ENCODE measurements around the gene RYR3. TPM values are rescaled to one million over a fixed set of nuclear protein-coding genes. Genes with fewer than 3 reads are reported as not detected.

RYR3 gene
- total and polyA plus RNA-seq, 2 donors (not counting 1 experiment from before 2014, with no cell fraction given): 0.17 TPM; not detected in 1

DNA sequence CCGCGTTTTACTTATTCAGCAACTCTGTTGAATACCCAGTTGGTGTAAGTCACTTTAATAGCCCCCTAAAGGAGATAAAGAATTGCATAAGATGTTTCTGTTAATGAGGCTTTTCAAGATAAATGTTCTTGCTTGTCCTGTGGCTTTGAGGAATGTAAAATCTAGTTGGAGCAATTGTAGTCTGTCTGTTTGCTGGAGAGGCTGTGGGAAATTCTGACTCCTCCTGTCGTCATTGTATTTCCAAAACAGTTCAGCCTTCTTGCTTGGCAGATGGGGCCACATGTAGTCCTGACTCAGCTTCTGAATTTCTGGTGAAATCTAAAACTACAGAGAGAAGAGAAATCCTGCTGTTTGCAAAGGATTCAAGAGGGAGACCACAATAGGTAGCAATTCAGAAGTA is 114.4 kb downstream of the RYR3 start:
- Histone ChIP-seq H3K9me3 (ENCODE audit: control insufficient read depth, insufficient read depth, low read depth, low read length) (no peaks in the 10 kb centered on the region), H3K4me2 (ENCODE audit: extremely low read depth, insufficient read depth, low read length) (no peak overlapping the region), H3K4me3 (replicated peaks in 1 of 4; ENCODE audit: control extremely low read depth in 1 of 4, insufficient read depth in 1 of 4, low read depth in 3 of 4, low read length in 4 of 4) (no peak overlapping the region), H3K27ac (ENCODE audit: insufficient read depth, low read length) (no peak overlapping the region), H3K27me3 (ENCODE audit: control insufficient read depth, insufficient read depth, low read length) (no peaks in the 10 kb centered on the region), H4K20me1 (ENCODE audit: control insufficient read depth, extremely low read depth, insufficient read depth, low read length) (no peaks in the 10 kb centered on the region), H3K4me1 (ENCODE audit: control insufficient read depth, extremely low read depth, insufficient read depth, low read length) (no peaks in the 10 kb centered on the region), H3K9ac (ENCODE audit: insufficient read depth, low read length) (no peak overlapping the region), H2AFZ (ENCODE audit: low read length) (no peak overlapping the region), H3K79me2 (ENCODE audit: control insufficient read depth, insufficient read depth, low read length) (no peaks in the 10 kb centered on the region), H3K36me3 (ENCODE audit: control insufficient read depth, insufficient read depth, low read length) (no peaks in the 10 kb centered on the region)
- TF ChIP-seq, protein P1, sequence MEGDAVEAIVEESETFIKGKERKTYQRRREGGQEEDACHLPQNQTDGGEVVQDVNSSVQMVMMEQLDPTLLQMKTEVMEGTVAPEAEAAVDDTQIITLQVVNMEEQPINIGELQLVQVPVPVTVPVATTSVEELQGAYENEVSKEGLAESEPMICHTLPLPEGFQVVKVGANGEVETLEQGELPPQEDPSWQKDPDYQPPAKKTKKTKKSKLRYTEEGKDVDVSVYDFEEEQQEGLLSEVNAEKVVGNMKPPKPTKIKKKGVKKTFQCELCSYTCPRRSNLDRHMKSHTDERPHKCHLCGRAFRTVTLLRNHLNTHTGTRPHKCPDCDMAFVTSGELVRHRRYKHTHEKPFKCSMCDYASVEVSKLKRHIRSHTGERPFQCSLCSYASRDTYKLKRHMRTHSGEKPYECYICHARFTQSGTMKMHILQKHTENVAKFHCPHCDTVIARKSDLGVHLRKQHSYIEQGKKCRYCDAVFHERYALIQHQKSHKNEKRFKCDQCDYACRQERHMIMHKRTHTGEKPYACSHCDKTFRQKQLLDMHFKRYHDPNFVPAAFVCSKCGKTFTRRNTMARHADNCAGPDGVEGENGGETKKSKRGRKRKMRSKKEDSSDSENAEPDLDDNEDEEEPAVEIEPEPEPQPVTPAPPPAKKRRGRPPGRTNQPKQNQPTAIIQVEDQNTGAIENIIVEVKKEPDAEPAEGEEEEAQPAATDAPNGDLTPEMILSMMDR (conservative IDR thresholded peaks at IDR 0.05 in 1 of 2, IDR thresholded peaks at IDR 0.05 in 1 of 2; ENCODE audit: low read depth in 1 of 2, low read length in 2 of 2): no peak
- TF ChIP-seq EZH2 (IDR thresholded peaks at IDR 0.05; ENCODE audit: low read length, missing control alignments): no peak
- DNase-seq (ENCODE audit: low read depth in 2 of 2): peak; percentile 3 to 50

DNA sequence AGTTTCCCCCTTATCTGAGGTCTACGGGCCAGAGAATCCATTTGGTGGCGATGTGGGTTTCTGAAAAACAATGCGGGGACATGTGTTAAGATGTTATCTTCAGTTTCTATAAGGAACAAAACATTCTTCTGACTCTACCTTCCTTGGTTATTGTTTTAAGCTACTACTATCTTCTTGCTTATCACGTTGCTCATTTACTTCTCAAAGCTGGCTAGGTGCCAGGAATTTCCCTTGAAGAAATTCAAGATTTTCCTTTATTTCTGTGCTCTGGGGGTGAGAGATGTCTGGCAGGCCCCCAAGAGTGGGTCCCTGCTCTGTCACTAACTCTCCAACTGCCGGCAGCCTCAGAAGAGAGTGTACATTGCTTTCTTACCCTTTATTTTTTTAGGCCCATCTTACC is 119.8 kb downstream of the RYR3 start:
- Histone ChIP-seq H3K9ac (ENCODE audit: insufficient read depth, low read length) (no peak overlapping the region), H3K36me3 (ENCODE audit: control insufficient read depth, insufficient read depth, low read length) (no peaks in the 10 kb centered on the region), H4K20me1 (ENCODE audit: control insufficient read depth, extremely low read depth, insufficient read depth, low read length) (no peaks in the 10 kb centered on the region), H3K27ac (ENCODE audit: insufficient read depth, low read length) (no peak overlapping the region), H2AFZ (ENCODE audit: low read length) (no peak overlapping the region), H3K9me3 (ENCODE audit: control insufficient read depth, insufficient read depth, low read depth, low read length) (no peaks in the 10 kb centered on the region), H3K79me2 (ENCODE audit: control insufficient read depth, insufficient read depth, low read length) (no peaks in the 10 kb centered on the region), H3K4me1 (ENCODE audit: control insufficient read depth, extremely low read depth, insufficient read depth, low read length) (no peaks in the 10 kb centered on the region), H3K4me2 (ENCODE audit: extremely low read depth, insufficient read depth, low read length) (no peak overlapping the region), H3K27me3 (ENCODE audit: control insufficient read depth, insufficient read depth, low read length) (no peaks in the 10 kb centered on the region), H3K4me3 (replicated peaks in 1 of 4; ENCODE audit: control extremely low read depth in 1 of 4, insufficient read depth in 1 of 4, low read depth in 3 of 4, low read length in 4 of 4) (no peak overlapping the region)
- DNase-seq (ENCODE audit: low read depth in 2 of 2): no peak
- no peak for TF ChIP-seq EZH2 (IDR thresholded peaks at IDR 0.05; ENCODE audit: low read length, missing control alignments)
- TF ChIP-seq, protein P1 (conservative IDR thresholded peaks at IDR 0.05 in 1 of 2, IDR thresholded peaks at IDR 0.05 in 1 of 2; ENCODE audit: low read depth in 1 of 2, low read length in 2 of 2): no peak

- H3K36me3 ChIP-seq (ENCODE audit: control insufficient read depth, insufficient read depth, low read length): no peaks in the 10 kb centered on the region
- H3K4me2 ChIP-seq (ENCODE audit: extremely low read depth, insufficient read depth, low read length): no peak overlapping the region
- TF ChIP-seq, protein P1 (conservative IDR thresholded peaks at IDR 0.05 in 1 of 2, IDR thresholded peaks at IDR 0.05 in 1 of 2; ENCODE audit: low read depth in 1 of 2, low read length in 2 of 2): no peak
- TF ChIP-seq EZH2 (IDR thresholded peaks at IDR 0.05; ENCODE audit: low read length, missing control alignments): no peak
- no peak overlapping the region for H3K4me3 ChIP-seq (replicated peaks in 1 of 4; ENCODE audit: control extremely low read depth in 1 of 4, insufficient read depth in 1 of 4, low read depth in 3 of 4, low read length in 4 of 4)
- DNase-seq (ENCODE audit: low read depth in 2 of 2): no peak
- no peaks in the 10 kb centered on the region for H4K20me1 ChIP-seq (ENCODE audit: control insufficient read depth, extremely low read depth, insufficient read depth, low read length)
- no peak overlapping the region for H2AFZ ChIP-seq (ENCODE audit: low read length)
- no peak overlapping the region for H3K27ac ChIP-seq (ENCODE audit: insufficient read depth, low read length)
- H3K9ac ChIP-seq (ENCODE audit: insufficient read depth, low read length): no peak overlapping the region
- H3K4me1 ChIP-seq (ENCODE audit: control insufficient read depth, extremely low read depth, insufficient read depth, low read length): no peaks in the 10 kb centered on the region
- no peaks in the 10 kb centered on the region for H3K9me3 ChIP-seq (ENCODE audit: control insufficient read depth, insufficient read depth, low read depth, low read length)
- no peaks in the 10 kb centered on the region for H3K79me2 ChIP-seq (ENCODE audit: control insufficient read depth, insufficient read depth, low read length)
- no peaks in the 10 kb centered on the region for H3K27me3 ChIP-seq (ENCODE audit: control insufficient read depth, insufficient read depth, low read length)
These were observed 123.1 kb downstream of the RYR3 start for GRCh38 chr15:33433821-33434220.
